A549 (cell line): ENCODE data around the gene PTPRN2. TPM values are rescaled to one million over a fixed set of nuclear protein-coding genes. Genes with fewer than 3 reads are reported as not detected.

Experiments used
- ATAC-seq, 2 experiments: fragments of 200-7000 bp in 1 of 2; fragments of >200 bp in 1 of 2; cut with Nextera tagmentation in 1 of 2; cut with Tn5 transposase in 1 of 2; 3 replicates each; pipeline versions ENCODE4 v1.8.0 to v1.9.1; 2018 to 2020; ENCODE audit warnings: mild to moderate bottlenecking in 1 of 2, moderate library complexity in 1 of 2
- CTCF ChIA-PET: fragments of 300-600 bp; sonication (Branson Sonifier 250); formaldehyde crosslinking; extraction: SDS; loops from one replicate; lab custom pipeline; 2021; ENCODE audit warnings: antibody characterized with exemption, inconsistent platforms; lab: Yijun Ruan, JAX
- POLR2A ChIA-PET: fragments of 350-600 bp; formaldehyde crosslinking; extraction: SDS; loops from one replicate; lab custom pipeline; 2021; ENCODE audit warnings: antibody characterized with exemption, inconsistent platforms; lab: Yijun Ruan, JAX
- DNase-seq, 2 experiments: peaks; one replicate each; pipeline versions ENCODE4 v3.0.0 to v3.0.0-alpha.2; 2011 to 2016; ENCODE audit warnings: low read depth in 1 of 2, low spot score in 1 of 2
- FAIRE-seq: peaks from 2 replicates; lab custom pipeline; 2011; peaks lifted over from hg19 to GRCh38; lab: Jason Lieb, UNC
- H3K27ac ChIP-seq, 2 experiments: fragments of >200 bp; sonication (Bioruptor Twin); formaldehyde crosslinking; 3 replicates each; pipeline ENCODE4 v1.5.1; 2016 to 2017
- H3K4me1 ChIP-seq: fragments of >200 bp; sonication (Bioruptor Twin); formaldehyde crosslinking; 3 replicates; pipeline ENCODE4 v1.6.1; 2016
- H3K4me2 ChIP-seq: fragments of >200 bp; sonication (Bioruptor Twin); formaldehyde crosslinking; 3 replicates; pipeline ENCODE4 v1.6.1; 2016
- H3K4me3 ChIP-seq: fragments of >200 bp; sonication (Bioruptor Twin); formaldehyde crosslinking; 3 replicates; pipeline ENCODE4 v1.5.1; 2016
- H3K9me3 ChIP-seq: fragments of >200 bp; sonication (Bioruptor Twin); formaldehyde crosslinking; 3 replicates; pipeline ENCODE4 v1.6.1; 2016
- BHLHE40 ChIP-seq: IDR thresholded peaks from 2 replicates; pipeline ENCODE4 v1.6.1; 2012; ENCODE audit warnings: low read depth, low read length, inconsistent platforms
- CBX2 ChIP-seq: fragments of 200-600 bp; sonication (generic); IDR thresholded peaks from 2 replicates; pipeline ENCODE4 v1.6.1; 2016; ENCODE audit warnings: low read depth, mild to moderate bottlenecking, borderline replicate concordance
- CEBPB ChIP-seq, 2 experiments: fragments of >200 bp in 1 of 2; sonication (Bioruptor Twin) in 1 of 2; formaldehyde crosslinking in 1 of 2; IDR thresholded peaks; 2 replicates each; pipeline ENCODE4 v1.6.1; 2012 to 2016
- CHD2 ChIP-seq: fragments of 150-350 bp; IDR thresholded peaks from 2 replicates; pipeline ENCODE4 v1.6.1; 2014; ENCODE audit warnings: low read length; ENCODE audit not compliant: partially characterized antibody
- CHD4 ChIP-seq: fragments of 200-600 bp; sonication (generic); IDR thresholded peaks from 2 replicates; pipeline ENCODE4 v1.6.1; 2016; ENCODE audit warnings: antibody characterized with exemption, mild to moderate bottlenecking, borderline replicate concordance
- EHF ChIP-seq: fragments of 250-450 bp; sonication (Bioruptor Pico); IDR thresholded peaks from 2 replicates; pipeline ENCODE4 v1.5.0; 2020; ENCODE audit warnings: mild to moderate bottlenecking
- ELK1 ChIP-seq: fragments of 150-350 bp; IDR thresholded peaks from 2 replicates; pipeline ENCODE4 v1.6.1; 2014; ENCODE audit warnings: low read depth, mild to moderate bottlenecking, low read length
- EP300 ChIP-seq, 2 experiments: fragments of >200 bp; sonication (Bioruptor Twin); formaldehyde crosslinking; IDR thresholded peaks; 2 replicates in 1 of 2; 3 replicates in 1 of 2; pipeline ENCODE4 v1.6.1; 2016 to 2017
- FOXS1 ChIP-seq: fragments of 250-450 bp; sonication (Bioruptor Pico); IDR thresholded peaks from 2 replicates; pipeline ENCODE4 v1.5.0; 2020; ENCODE audit warnings: mild to moderate bottlenecking, moderate library complexity
- GATA3 ChIP-seq: IDR thresholded peaks from 2 replicates; pipeline ENCODE4 v1.6.1; 2012; ENCODE audit warnings: borderline replicate concordance
- HEYL ChIP-seq: fragments of 250-450 bp; sonication (Bioruptor Pico); IDR thresholded peaks from 2 replicates; pipeline ENCODE4 v1.8.0; 2021; ENCODE audit warnings: mild to moderate bottlenecking, moderate library complexity
- MAZ ChIP-seq: fragments of 150-350 bp; IDR thresholded peaks from 2 replicates; pipeline ENCODE4 v1.6.1; 2014; ENCODE audit warnings: antibody characterized with exemption, low read depth, low read length, borderline replicate concordance
- NFE2L2 ChIP-seq: fragments of 150-350 bp; conservative IDR thresholded peaks from 2 replicates; pipeline ENCODE4 v1.6.1; 2014; ENCODE audit warnings: low read length
- POLR2A ChIP-seq: IDR thresholded peaks from 2 replicates; pipeline ENCODE4 v1.6.1; 2012; ENCODE audit warnings: mild to moderate bottlenecking, low read length
- RAD21 ChIP-seq, 2 experiments: fragments of >200 bp in 1 of 2; sonication (Bioruptor Twin) in 1 of 2; formaldehyde crosslinking in 1 of 2; IDR thresholded peaks in 1 of 2; conservative IDR thresholded peaks in 1 of 2; 2 replicates in 1 of 2; 3 replicates in 1 of 2; pipeline ENCODE4 v1.6.1; 2012 to 2018; ENCODE audit warnings: inconsistent platforms in 1 of 2
- RARB ChIP-seq: fragments of 250-450 bp; sonication (Bioruptor Pico); IDR thresholded peaks from 2 replicates; pipeline ENCODE4 v1.8.0; 2021; ENCODE audit warnings: mild to moderate bottlenecking, moderate library complexity
- RFX5 ChIP-seq: fragments of 450-650 bp; IDR thresholded peaks from 2 replicates; pipeline ENCODE4 v1.7.1; 2014; ENCODE audit warnings: antibody characterized with exemption, mild to moderate bottlenecking, moderate library complexity
- SMC3 ChIP-seq: fragments of >200 bp; sonication (Bioruptor Twin); formaldehyde crosslinking; IDR thresholded peaks from 3 replicates; pipeline ENCODE4 v1.6.1; 2018; ENCODE audit warnings: inconsistent platforms
- TP53 ChIP-seq: fragments of 250-450 bp; sonication (Bioruptor Pico); IDR thresholded peaks from 2 replicates; pipeline ENCODE4 v1.5.0; 2021; ENCODE audit warnings: mild to moderate bottlenecking, moderate library complexity
- ZSCAN20 ChIP-seq: fragments of 250-450 bp; sonication (Bioruptor Pico); IDR thresholded peaks from 2 replicates; pipeline ENCODE4 v1.8.0; 2022; ENCODE audit warnings: mild to moderate bottlenecking, moderate library complexity
- WGBS: methylation state at CpG from one replicate; pipeline ENCODE4 v1.1.6; 2017; ENCODE audit errors: missing lambda C conversion rate; 5-methylcytosine and 5-hydroxymethylcytosine counted together
- polyA plus RNA-seq, 4 experiments: library from polyadenylated mRNA; depleted of rRNA in 3 of 4; stranded (reverse); fragments of >200 nt; fragmentation: RNase III in 1 of 4; extraction: RNeasy Plus Mini Kit Qiagen cat#74134 plus additional on column Dnase treatment in 1 of 4; gene quantifications; 2 replicates in 3 of 4; 3 replicates in 1 of 4; pipeline ENCODE4 v1.2.3, GENCODE V29; 2011 to 2017
- TF ChIP-seq, protein P1 (sequence below): fragments of >200 bp; sonication (Bioruptor Twin); formaldehyde crosslinking; IDR thresholded peaks from 2 replicates; pipeline ENCODE4 v1.6.1; 2016
- TF ChIP-seq, protein P2 (sequence below): IDR thresholded peaks from 2 replicates; pipeline ENCODE4 v1.6.1; 2012
- TF ChIP-seq, protein P3 (sequence below): fragments of >200 bp; sonication (Bioruptor Twin); formaldehyde crosslinking; IDR thresholded peaks from 3 replicates; pipeline ENCODE4 v1.6.1; 2016
- TF ChIP-seq, protein P4 (sequence below): fragments of 250-450 bp; sonication (Bioruptor Pico); IDR thresholded peaks from 2 replicates; pipeline ENCODE4 v1.5.0; 2021; ENCODE audit warnings: mild to moderate bottlenecking, moderate library complexity, borderline replicate concordance

The PTPRN2 gene
- polyA plus RNA-seq, 2 of the 4 experiments (the other 2 are of a cell fraction), result 0.41 to 1.2 TPM

GRCh38 chr7:157602156-157602555, 985.5 kb downstream of the PTPRN2 start:
- ChIA-PET CTCF (interaction anchor here (0.6 kb wide), 1 partner anchor 59 kb away, joined by 3 read pairs; no protein-coding TSS in a partner anchor), POLR2A (no interaction called here)
- Histone ChIP-seq H3K4me2 (no peak overlapping the region), H3K27ac (no peak overlapping the region), H3K4me1 (no peaks in the 10 kb centered on the region), H3K4me3 (no peak overlapping the region), H3K9me3 (no peaks in the 10 kb centered on the region)
- ATAC-seq, result no peak
- no peak for DNase-seq
- FAIRE-seq, result no peak
- WGBS, result 56% methylated on average over 12 of the region's 15 CpGs
- TF ChIP-seq CBX2 (no peak), EHF (CRISPR knock-in tag) (no peak), TP53 (CRISPR knock-in tag) (no peak), POLR2A (no peak), MAZ (no peak)
- TF ChIP-seq, protein P1, sequence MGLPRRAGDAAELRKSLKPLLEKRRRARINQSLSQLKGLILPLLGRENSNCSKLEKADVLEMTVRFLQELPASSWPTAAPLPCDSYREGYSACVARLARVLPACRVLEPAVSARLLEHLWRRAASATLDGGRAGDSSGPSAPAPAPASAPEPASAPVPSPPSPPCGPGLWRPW, result no peak

- Histone ChIP-seq H3K4me1 (no peaks in the 10 kb centered on the region), H3K4me3 (no peak overlapping the region), H3K9me3 (no peaks in the 10 kb centered on the region), H3K4me2 (no peak overlapping the region), H3K27ac (no peak overlapping the region)
- 59% methylated on average over 9 of the region's 11 CpGs for WGBS
- no peak for ATAC-seq
- FAIRE-seq, result no peak
- ChIA-PET POLR2A (interaction anchor here (0.5 kb wide), 1 partner anchor 981 kb away, joined by 3 read pairs; no protein-coding TSS in a partner anchor), CTCF (interaction anchor here (0.6 kb wide), 1 partner anchor 58 kb away, joined by 3 read pairs; no protein-coding TSS in a partner anchor)
- DNase-seq, result no peak
- TF ChIP-seq CHD4, result no peak
- TF ChIP-seq RARB (CRISPR knock-in tag), result no peak
- no peak for TF ChIP-seq RAD21 (conservative IDR thresholded peaks at IDR 0.05 in 1 of 2, IDR thresholded peaks at IDR 0.05 in 1 of 2)
- TF ChIP-seq EP300 (IDR thresholded peaks at IDR 0.05), result no peak
- TF ChIP-seq ZSCAN20 (CRISPR knock-in tag), result no peak
- no peak for TF ChIP-seq ELK1
- TF ChIP-seq, all 56 proteins: peak for 0
Measured at GRCh38 chr7:157601530-157601929, 986.1 kb downstream of the PTPRN2 start.

GRCh38 chr7:157599491-157599890, 988.1 kb downstream of the PTPRN2 start:
- WGBS, result 13% methylated on average over 4 of the region's 4 CpGs
- TF ChIP-seq FOXS1 (CRISPR knock-in tag), result no peak
- TF ChIP-seq, protein P2, sequence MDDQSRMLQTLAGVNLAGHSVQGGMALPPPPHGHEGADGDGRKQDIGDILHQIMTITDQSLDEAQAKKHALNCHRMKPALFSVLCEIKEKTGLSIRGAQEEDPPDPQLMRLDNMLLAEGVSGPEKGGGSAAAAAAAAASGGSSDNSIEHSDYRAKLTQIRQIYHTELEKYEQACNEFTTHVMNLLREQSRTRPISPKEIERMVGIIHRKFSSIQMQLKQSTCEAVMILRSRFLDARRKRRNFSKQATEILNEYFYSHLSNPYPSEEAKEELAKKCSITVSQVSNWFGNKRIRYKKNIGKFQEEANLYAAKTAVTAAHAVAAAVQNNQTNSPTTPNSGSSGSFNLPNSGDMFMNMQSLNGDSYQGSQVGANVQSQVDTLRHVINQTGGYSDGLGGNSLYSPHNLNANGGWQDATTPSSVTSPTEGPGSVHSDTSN, result no peak
- TF ChIP-seq HEYL (CRISPR knock-in tag), result no peak
- no peak for TF ChIP-seq BHLHE40
- TF ChIP-seq, all 56 proteins: peak for 0
- Histone ChIP-seq H3K27ac (no peak overlapping the region), H3K4me2 (no peak overlapping the region), H3K4me3 (no peak overlapping the region), H3K9me3 (no peaks in the 10 kb centered on the region), H3K4me1 (no peaks in the 10 kb centered on the region)
- ChIA-PET POLR2A (no interaction called here), CTCF (no interaction called here)
- no peak for ATAC-seq
- no peak for FAIRE-seq
- DNase-seq, result no peak

GRCh38 chr7:157597562-157597961, 990.1 kb downstream of the PTPRN2 start:
- CTCF ChIA-PET, result no interaction called here
- no peak for DNase-seq
- POLR2A ChIA-PET, result no interaction called here
- Histone ChIP-seq H3K9me3 (no peaks in the 10 kb centered on the region), H3K4me2 (no peak overlapping the region), H3K4me3 (no peak overlapping the region), H3K27ac (no peak overlapping the region), H3K4me1 (no peaks in the 10 kb centered on the region)
- no peak for ATAC-seq
- FAIRE-seq, result no peak
- WGBS, result 20% methylated on average over 7 of the region's 7 CpGs
- TF ChIP-seq FOXS1 (CRISPR knock-in tag) (no peak), CHD2 (no peak), CEBPB (IDR thresholded peaks at IDR 0.05) (no peak), HEYL (CRISPR knock-in tag) (no peak), NFE2L2 (no peak), ELK1 (no peak), MAZ (no peak), SMC3 (no peak), RFX5 (no peak), GATA3 (no peak)
- TF ChIP-seq, protein P3, sequence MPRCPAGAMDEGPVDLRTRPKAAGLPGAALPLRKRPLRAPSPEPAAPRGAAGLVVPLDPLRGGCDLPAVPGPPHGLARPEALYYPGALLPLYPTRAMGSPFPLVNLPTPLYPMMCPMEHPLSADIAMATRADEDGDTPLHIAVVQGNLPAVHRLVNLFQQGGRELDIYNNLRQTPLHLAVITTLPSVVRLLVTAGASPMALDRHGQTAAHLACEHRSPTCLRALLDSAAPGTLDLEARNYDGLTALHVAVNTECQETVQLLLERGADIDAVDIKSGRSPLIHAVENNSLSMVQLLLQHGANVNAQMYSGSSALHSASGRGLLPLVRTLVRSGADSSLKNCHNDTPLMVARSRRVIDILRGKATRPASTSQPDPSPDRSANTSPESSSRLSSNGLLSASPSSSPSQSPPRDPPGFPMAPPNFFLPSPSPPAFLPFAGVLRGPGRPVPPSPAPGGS, result no peak
- TF ChIP-seq, protein P4, sequence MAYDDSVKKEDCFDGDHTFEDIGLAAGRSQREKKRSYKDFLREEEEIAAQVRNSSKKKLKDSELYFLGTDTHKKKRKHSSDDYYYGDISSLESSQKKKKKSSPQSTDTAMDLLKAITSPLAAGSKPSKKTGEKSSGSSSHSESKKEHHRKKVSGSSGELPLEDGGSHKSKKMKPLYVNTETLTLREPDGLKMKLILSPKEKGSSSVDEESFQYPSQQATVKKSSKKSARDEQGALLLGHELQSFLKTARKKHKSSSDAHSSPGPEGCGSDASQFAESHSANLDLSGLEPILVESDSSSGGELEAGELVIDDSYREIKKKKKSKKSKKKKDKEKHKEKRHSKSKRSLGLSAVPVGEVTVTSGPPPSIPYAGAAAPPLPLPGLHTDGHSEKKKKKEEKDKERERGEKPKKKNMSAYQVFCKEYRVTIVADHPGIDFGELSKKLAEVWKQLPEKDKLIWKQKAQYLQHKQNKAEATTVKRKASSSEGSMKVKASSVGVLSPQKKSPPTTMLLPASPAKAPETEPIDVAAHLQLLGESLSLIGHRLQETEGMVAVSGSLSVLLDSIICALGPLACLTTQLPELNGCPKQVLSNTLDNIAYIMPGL (CRISPR knock-in tag), result no peak
- TF ChIP-seq, protein P1, result no peak
